AG09309 (cell line): ENCODE measurements around the gene TARM1.

Source experiments
- DNase-seq: peaks from one replicate; pipeline ENCODE4 v3.0.0-alpha.2; 2010; ENCODE audit warnings: low read depth
- H3K4me3 ChIP-seq: 2 replicates; pipeline ENCODE4 v1.5.1; 2011; ENCODE audit warnings: mild to moderate bottlenecking, low read depth, low read length, moderate library complexity; ENCODE audit not compliant: control insufficient read depth
- CTCF ChIP-seq: IDR thresholded peaks from 2 replicates; pipeline ENCODE4 v1.5.1; 2011; ENCODE audit warnings: mild to moderate bottlenecking, low read depth, low read length, inconsistent platforms; ENCODE audit not compliant: insufficient read depth, control insufficient read depth; ENCODE audit errors: missing control alignments

Gene TARM1

GRCh38 chr19:54035215-54036178 lies 45.7 kb downstream of the TARM1 start:
- H3K4me3 ChIP-seq = no peak overlapping the region
- peak; percentile 72 for DNase-seq
- TF ChIP-seq CTCF = no peak

- peak; percentile 71 for TF ChIP-seq CTCF
- peak overlapping the region; percentile 38 for H3K4me3 ChIP-seq
- DNase-seq = no peak
These were observed 50.1 kb downstream of the TARM1 start for GRCh38 chr19:54030895-54031586.

GRCh38 chr19:54029930-54030490 lies 51.2 kb downstream of the TARM1 start:
- peak; percentile 16 for DNase-seq
- TF ChIP-seq CTCF = peak; percentile 76
- no peak overlapping the region for H3K4me3 ChIP-seq

GRCh38 chr19:54029301-54029700 lies 51.9 kb downstream of the TARM1 start:
- H3K4me3 ChIP-seq = no peak overlapping the region
- no peak for DNase-seq
- no peak for TF ChIP-seq CTCF

GRCh38 chr19:54026656-54027055 lies 54.5 kb downstream of the TARM1 start:
- no peak for TF ChIP-seq CTCF
- H3K4me3 ChIP-seq = no peak overlapping the region
- DNase-seq = no peak

GRCh38 chr19:54024660-54025059 lies 56.5 kb downstream of the TARM1 start:
- H3K4me3 ChIP-seq = no peak overlapping the region
- no peak for DNase-seq
- TF ChIP-seq CTCF = no peak
